Measurements from ENCODE around the gene SURF4.
"Not testable (repeated sequence)": the region's sequence is repeated elsewhere in the genome, so short reads cannot be mapped to it uniquely, and the experiment has no call there.

The SURF4 gene

DNA sequence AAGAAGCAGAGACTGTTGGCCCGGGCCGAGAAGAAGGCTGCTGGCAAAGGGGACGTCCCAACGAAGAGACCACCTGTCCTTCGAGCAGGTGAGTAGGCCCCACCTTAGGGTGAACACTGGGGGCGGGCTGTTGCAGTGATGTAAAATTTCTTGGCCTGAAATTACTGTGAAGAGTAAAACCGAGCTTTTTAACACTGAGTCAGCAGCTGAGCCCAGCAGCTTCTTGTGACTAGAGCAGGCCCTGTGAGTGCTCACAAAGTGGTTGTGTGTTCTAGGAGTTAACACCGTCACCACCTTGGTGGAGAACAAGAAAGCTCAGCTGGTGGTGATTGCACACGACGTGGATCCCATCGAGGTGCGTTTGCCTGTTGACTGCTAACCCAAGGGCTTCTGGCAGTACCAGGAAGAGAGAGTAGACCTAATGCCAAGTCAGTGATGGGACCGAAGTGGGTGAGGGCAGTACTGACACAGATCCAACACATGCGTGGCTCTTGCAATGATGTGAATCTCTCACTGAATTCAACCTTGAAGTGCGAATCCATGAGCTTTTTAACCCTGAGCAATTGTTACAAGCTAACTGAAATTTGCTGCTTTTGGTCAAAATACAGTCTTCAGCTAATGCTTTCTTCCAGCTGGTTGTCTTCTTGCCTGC lies 25.8 kb downstream of the SURF4 start:
- no peak for DNase-seq

DNA sequence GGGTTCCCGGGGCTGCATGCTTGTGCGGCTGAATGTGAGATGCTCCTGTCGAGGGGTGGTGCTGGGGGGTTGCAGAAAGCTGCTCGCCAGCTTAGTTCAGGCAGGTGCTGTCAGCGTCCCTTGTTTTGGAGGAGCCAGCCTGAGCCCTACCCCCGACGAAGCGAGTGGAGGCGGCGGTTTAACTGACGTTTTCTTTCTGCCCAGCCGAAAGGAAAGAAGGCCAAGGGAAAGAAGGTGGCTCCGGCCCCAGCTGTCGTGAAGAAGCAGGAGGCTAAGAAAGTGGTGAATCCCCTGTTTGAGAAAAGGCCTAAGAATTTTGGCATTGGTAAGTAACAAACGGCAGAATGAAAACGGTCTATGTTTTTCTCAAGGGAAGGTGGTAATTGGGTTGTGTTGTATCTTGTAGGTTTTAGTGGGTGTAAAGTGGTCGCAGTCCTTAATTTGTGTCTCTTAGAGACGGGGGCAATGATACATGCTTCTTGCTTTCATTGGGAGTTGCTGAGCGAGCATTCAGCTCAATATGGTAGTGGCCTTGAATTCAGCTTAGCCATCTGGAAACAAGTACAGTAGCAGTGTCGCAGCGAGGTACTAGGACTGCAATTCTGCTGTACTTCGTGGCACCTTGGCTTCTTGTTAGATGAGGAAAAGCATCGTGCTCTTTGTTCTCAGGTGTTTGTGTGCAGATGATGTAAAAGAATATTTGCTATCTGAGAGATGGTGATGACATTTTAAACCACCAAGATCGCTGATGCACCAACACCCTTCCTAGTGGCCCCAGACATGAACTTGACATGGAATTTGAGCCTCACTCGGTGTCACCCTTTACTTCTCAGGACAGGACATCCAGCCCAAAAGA lies 26.9 kb downstream of the SURF4 start:
- no peak for DNase-seq

DNA sequence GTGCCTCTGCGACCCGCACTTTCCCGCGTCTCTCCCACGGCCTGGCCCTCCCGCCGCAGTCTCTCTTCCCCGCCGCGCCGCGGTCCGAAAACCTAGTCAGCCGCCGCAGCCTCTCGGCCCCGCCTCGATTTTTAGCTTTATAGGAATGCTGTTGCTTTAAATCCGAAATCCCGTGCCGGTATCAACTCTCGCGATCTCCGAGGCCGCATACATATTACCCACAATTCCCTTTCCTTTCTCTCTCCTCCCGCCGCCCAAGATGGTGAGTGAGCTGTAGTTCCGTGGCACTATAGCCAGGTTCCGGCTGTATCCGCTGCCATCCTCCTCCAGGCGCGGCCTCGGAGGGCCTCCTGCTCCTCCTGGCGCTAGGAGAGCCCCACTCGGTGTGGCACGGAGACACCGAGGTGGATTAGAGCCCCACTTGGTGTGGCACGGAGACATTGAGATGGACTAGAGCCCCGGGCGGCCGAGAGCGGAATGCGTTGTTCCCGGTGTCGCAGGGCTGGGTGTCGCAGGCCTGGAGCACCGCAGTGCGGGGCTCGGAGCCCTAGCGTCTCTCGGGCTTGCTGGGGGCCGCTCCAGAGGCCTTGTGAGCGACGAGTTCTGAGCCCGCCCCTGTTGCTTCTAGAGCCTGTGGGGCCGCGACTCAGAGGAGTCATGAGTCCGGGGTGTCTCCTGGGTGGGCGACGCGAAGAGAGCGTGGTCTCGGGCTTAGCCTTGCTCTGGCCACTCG lies 27.7 kb downstream of the SURF4 start, which contains the start of the genes MED22 and RPL7A:
MED22 (minus strand) TSS at position 147 of the 733 bp plus-strand sequence. CDS start 1,469 bp downstream, outside the sequence.
RPL7A (plus strand) TSS at position 234 of the 733 bp plus-strand sequence; CDS start at position 260, 26 bp downstream.
- peak; percentile 94 for DNase-seq

DNA sequence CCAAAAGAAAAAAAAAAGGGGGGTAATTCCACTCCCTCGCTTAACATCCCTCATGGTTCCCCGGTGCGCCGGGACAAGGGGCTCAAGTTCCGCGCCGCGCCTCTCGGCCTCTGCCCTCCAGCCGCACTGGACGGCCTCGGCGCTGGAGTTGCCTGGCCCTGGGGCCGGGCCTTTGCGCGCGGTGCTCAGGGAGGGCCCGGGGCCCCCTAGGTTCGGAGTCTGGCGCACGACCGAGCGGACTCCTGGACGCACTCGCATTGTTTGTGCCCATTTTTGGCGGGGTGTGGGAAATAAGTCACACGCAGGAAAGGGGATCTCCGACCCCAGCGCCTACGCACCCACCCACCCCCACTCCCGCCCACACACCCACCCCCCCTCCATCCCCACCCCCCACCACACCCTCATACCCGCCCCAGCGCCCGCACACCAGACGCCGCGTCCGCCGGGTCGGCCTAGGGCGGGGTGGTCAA lies 28.3 kb downstream of the SURF4 start:
- peak; percentile 28 for DNase-seq

DNA sequence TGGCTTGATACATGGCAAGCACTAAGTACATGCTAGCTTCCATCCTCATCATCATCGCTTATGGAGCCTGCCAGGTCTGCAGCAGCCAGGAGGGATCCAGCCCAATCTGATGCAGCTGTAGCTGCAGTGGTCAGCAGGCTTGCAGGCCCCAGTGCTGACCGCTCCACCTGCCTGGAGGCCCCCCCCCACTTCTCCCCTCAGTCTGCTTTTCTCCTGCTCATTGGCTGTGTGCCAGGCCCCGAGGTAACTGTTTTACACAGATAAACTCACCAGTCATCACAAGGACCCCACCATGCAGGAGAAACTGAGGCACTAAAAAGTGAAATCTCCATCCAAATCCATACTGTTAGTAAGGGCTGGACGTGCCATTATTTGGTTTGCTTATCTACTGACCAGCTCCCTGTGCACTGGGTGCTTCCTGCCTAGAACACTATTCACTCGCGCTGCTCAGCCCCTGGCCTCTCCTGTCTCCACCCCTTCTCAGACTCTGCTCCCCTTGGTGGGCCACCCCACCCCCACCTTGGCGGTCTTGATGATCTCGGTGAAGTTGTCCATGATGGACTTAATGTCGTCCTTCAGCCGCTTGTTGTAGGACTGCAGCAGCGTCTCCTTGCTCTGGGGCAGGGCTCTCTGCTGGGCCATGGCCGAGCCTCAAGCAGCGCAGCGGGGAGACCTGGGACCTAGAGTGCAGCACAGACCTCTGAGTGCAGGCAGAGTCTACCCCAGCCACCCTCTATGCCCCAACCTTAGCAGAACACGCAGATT lies 29.7 kb downstream of the SURF4 start:
- DNase-seq, result no peak

DNA sequence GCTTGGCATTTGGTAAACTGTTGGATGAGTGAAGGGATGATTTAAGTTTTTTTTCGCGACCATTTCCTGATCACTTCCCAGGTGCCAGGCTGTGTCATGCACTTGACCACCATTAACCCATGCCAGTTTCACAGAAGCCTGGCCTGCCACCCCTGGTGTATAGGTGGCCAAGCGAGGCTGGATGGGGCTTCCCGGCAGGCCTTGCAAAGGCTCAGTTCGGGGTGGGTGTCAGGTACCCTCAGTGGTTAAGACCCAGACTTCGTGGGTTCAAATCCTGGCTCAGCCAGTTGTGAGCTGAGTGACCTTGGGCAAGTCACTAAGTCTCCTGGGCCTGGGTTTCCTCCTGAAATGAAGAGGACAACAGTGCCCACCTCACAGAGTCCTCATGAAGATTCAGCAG lies 30.3 kb downstream of the SURF4 start:
- no peak for DNase-seq

DNA sequence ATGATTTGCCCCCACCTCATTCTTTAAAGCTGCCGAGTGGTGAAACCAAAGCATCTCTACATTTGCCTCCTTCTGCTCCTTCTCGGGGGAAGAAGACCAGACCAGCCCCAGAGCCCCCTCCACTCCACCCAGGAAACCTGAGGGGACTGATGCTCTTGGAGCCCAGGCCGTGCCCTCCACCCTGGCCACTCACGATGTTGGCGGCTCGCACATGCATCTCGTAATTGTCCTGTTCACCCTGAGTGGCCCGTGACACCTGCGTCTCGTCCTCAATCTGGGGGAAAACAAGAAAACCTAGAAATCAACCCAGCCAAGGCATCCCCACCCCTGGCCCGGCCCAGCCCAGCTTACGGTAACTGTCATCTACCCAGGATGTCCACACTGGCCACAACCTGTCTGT lies 30.9 kb downstream of the SURF4 start:
- DNase-seq, result no peak

DNA sequence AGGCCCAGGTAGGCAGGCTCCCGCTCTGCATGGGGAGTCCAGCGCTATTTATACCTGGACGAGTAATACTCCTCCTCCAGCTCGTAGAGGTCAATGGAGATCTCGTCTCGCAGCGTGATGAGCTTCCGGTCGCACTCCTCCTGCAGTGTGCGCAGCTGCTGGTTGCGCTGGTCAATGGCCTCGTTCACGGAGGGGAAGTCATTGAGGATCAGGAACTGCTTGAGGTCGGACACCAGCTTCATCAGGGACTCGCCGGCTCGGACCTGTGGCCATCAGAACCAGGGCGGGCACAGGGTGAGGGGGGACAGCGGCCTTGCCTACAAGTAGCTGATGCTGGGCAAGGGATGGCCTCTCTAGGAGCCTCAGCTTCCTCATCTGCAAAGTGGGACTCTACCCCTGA lies 31.8 kb downstream of the SURF4 start:
- no peak for DNase-seq

DNA sequence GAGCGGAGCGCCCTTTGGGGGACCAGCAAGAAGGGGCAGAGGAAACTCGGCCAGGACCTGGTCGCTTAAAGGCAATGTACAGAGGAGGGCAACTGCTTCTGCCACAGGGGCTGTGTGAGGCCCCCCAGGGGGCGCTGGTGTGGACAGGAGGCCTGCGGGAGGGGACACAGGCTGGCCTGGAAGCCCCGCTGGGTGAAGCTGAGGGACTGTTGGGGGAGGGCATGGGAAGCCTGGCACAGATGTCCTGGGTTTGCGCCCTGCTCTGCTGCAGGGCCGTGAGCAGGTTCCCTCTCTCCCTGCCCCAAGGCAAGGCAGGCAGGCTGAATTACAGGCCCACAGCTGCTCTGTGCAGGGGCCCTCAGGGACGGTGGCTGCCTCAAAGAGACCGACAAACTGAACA lies 33.3 kb downstream of the SURF4 start:
- no peak for DNase-seq

DNA sequence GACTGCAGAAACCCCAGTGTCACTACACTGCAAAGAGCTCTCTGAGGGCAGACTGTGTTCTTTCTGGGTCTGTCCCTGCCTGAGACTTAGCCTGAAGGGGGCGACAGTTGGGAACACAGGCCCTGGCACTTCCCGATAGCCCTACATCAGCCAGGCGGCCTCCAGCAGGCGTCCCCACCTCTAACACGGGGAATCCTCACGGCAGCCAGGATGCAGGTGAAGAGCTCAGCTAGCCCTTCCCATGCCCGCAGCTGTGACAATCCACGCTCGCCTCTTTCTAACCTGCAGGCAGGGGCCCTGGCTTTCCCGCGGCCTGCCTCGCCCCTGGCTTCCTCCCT lies 33.8 kb downstream of the SURF4 start:
- no peak for DNase-seq

DNA sequence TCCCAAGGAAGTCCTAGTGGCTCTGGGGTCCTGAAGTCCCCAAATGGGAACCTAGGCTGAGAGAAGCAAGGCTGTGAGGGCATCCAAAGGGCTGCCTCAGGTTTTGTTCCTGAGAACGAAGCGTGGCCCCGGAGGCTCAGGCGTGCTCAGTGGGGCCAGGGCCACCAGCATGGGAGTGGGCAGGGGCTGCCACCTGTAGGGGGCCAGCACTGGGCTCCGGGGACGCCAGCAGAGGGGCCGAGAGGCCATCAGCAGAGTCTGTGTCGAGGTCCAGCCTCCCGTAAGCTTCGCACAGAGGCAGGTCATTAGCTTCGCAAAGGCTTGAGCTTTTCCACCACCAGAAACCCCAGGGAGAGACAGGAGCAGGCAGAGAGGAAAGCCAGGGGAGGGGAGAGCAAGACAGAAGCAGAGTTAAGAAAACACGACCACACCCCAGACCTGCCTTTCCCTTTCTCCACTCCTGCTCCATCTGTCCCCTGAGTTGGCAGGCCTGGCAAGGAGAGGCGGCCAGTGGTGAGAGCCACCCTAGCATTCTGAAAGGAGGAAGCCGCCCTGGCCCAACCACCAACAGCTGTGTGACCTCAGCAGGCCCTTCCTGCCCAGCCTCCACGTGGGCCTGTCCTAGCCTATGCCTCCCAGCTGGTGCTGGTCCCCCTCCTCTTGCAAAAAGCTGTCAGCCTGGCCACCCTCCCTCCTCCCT lies 34.3 kb downstream of the SURF4 start:
- DNase-seq, result no peak

DNA sequence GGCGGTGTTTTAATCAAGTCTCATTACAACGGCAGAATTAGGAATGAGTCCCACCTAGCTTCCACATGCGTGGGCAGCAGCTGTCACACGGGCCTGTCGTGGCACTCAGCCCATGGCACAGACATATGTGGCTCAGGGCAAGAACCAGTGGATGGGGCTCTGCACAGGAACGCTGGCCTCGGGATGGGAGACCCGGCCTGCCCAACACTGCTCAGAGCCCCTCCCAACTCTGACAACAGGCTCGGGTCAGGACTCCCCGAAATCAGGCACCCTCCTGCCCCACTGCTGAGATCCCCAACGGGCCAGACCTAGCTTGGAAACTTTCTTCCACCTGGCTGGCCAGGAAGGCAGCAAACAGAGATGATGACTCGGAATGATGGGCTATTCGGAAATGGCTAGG lies 34.9 kb downstream of the SURF4 start:
- no peak for DNase-seq

DNA sequence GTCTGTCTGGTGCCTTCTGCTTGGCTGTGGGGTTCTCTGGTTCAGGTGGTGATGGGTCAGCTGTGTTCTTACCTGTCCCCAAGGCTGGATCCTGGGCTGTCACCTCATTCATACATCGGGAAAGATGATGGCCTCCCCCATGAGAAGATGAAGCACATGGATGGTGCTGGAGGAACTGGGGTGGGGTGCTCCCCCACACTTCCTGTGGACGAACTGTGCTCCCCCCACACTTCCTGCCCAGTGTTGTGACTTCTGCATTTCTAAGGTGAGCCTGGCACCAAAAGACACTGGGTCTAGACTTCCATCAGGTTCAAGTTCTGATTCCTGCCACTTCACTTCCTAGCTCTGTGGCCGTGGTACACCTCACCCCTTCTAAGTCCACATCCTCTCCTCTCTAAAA lies 35.6 kb downstream of the SURF4 start:
- no peak for DNase-seq

DNA sequence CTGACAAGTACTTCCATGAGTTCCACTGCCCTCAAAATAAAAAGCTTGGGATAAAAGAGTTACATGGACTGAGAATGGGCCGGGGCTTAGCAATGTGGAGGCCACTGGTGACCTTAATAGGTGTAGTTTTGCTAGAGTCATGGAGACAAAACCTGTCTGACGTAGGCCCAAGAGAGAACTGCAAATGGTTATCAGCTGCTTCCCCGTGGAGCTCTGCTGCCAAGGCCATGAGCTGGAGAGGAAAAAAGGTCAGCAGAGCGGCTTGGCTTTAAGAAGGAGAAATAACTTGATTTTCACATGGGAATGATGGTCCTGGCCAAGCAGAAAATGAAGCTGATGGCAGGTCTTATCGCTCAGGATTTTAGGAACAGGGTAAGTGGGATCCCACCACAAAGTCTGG lies 36.2 kb downstream of the SURF4 start:
- no peak for DNase-seq

DNA sequence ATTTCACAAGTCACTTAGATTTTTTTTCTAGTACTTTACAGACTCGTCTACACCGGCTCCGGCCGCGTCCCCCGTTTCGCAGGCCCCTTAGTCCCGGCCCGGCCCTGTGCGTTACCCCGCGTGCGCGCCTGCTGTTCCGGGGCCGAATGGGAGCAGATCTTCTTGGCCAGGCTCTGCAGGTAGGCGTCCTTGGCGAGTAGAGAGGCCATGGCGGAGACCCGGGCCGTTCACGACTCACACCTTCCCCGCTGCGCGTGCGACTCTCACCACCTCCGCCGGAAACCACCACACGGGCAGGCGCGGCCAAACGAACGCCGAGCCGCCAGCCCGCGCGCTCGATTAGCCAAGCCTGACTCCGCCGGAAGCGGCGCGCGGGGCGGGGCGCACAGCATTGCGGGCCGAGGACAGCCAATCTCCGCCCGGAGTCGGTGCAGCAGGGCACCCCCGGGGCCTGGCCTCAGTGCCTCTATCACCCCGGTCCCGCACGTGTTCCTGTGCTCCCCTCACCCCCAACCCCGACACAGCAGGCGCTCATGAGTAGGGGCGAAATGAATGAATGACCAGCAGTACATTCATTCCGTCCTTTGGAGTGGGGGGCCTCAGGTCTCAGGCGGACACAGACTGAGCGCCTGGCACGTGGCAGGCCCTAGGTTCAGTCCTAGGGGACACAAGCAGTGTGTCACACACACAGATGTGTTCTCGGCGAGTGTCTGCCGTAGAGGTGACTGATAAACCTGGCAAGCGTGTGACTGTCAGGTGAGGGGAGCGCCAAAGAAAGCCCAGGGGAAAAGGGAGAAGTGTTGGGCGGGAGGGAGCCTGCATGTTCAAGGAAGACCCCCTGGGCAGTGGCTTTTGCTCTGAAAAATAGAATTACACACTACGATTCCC lies 39.7 kb downstream of the SURF4 start, which contains the start of gene SURF6:
SURF6 (minus strand) TSS at position 265 of the 888 bp plus-strand sequence; CDS start at position 209, 56 bp downstream.
- peak; percentile 92 for DNase-seq

DNA sequence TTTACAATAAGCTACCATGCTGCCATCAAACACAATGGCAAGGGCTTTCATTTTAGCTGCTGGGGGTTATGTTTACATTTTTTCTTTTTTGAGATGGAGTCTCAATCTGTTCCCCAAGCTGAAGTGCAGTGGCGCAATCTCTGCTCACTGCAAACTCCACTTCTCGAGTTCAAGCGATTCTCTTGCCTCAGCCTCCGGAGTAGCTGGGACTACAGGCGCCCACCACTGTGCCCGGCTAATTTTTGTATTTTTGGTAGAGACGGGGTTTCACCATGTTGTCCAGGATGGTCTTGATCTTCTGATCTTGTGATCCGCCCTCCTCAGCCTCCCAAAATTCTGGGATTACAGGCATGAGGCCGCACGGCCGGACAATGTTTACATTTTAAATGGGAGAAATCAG lies 41.0 kb downstream of the SURF4 start:
- DNase-seq, result not testable (repeated sequence)

DNA sequence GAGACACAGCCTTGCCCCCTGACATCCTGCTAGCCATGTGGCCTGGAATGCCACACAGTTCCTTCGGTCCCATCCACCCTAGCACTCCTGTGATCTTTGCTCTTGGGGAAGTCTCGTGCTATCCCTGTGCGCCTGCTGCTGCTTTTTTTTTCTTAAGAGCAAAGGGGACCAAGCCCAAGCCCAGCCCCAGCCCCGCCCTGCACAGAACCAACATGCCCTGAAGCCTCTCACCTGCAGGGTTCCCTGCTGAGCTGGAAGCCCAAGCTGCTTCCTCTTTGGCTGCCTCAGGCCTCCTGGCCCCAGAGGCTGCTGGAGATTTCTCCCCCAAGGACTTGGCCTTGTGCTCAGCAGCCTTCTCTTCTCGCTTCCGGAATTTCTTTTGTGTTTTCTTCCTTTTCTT lies 41.7 kb downstream of the SURF4 start:
- DNase-seq, result no peak

DNA sequence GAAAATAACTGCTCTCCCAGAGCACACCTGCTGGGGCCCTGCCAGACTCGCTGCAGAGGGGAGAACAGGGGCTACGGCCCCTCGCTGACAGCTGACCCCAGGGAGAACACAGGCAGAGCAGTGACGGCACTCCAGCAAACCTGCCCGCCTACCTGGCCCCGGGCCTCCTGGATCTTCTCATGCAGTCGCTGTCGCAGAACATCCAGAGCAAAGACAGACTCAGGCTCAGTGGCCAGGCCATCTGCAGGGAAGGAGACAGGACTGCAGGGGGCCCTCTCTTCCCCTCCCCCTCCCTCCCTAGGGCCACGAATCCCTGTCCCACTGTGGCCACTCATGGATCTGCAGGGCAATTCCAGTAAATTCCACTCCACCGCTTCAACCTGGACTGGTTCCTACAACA lies 42.3 kb downstream of the SURF4 start:
- DNase-seq, result no peak

DNA sequence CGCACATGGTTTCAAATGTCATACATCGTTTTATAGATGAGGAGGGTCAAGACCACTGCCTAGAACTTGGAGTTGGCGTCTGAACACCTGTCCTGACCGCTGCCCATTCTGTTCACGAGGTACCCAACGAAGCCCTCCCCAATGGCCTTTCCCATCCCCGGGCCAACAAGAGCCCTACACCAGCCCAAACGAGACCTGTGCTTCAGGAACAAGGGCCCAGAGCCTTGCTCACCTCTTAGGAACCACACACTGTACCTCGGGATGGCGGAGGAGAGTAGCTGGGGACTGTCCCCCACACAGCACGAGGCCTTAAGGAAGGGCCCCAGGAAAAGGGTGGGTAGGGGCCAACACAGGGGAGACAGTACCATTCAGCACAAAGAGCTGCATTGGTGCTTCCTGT lies 42.8 kb downstream of the SURF4 start:
- DNase-seq, result no peak

DNA sequence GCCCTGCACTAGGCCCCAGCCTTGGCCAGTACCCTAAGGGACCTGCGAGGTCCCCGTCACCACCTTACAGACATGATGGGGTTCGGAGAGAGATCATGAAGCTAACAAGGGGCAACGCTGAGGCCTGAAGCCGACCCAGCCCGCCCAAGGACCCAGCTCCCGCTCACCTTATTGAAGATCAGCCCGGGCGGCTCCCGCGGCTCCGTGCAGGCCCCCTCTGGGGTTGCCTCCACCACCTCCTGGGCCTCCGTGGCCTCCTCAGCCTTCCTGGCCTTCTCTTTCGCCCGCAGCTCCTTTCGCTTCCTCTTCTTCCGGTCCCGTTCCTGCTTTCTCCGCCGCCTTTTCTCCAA lies 43.5 kb downstream of the SURF4 start:
- DNase-seq, result no peak
